ENCODE results near the gene TTC39C. TPM values are rescaled to one million over a fixed set of nuclear protein-coding genes. Genes with fewer than 3 reads are reported as not detected.

Gene TTC39C
- total RNA-seq, 1 donor from 2014 or later: 68.4 TPM

- peak overlapping the region; percentile 9 for H3K4me3 Mint-ChIP-seq
- H3K4me1 Mint-ChIP-seq: peaks cover 84% of the 10 kb centered on the region
- ATAC-seq (ENCODE audit: low read depth) (no peak), DNase-seq (no peak)
- H3K27me3 Mint-ChIP-seq: no peaks in the 10 kb centered on the region
- peak overlapping the region; percentile 13 for H3K27ac Mint-ChIP-seq
- peaks cover 33% of the 10 kb centered on the region for H3K36me3 Mint-ChIP-seq (ENCODE audit: low read depth)
- intact Hi-C loops (cut with micrococcal nuclease): loop anchor here (2.0 kb wide), 2 partner anchors 14 to 32 kb away; no protein-coding TSS in a partner anchor
- ChIA-PET CTCF (no interaction called here), POLR2A (interaction anchor here (1.5 kb wide), 1 partner anchor 8 kb away, joined by 7 read pairs; no protein-coding TSS in a partner anchor)
- no peak for TF ChIP-seq CTCF (IDR thresholded peaks at IDR 0.05)
- H3K9me3 Mint-ChIP-seq: no peaks in the 10 kb centered on the region
Measured at GRCh38 chr18:24018299-24018886, 3.8 kb downstream of the TTC39C start.

GRCh38 chr18:24019641-24020331 is 5.2 kb downstream of the TTC39C start:
- Mint-ChIP-seq H3K4me1 (peaks cover 85% of the 10 kb centered on the region), H3K36me3 (ENCODE audit: low read depth) (peaks cover 37% of the 10 kb centered on the region), H3K27me3 (no peaks in the 10 kb centered on the region), H3K27ac (peak overlapping the region; percentile 93), H3K9me3 (no peaks in the 10 kb centered on the region), H3K4me3 (peak overlapping the region; percentile 79)
- ChIA-PET CTCF (no interaction called here), POLR2A (interaction anchor here (1.5 kb wide), 1 partner anchor 10 kb away, joined by 7 read pairs; no protein-coding TSS in a partner anchor)
- TF ChIP-seq CTCF (IDR thresholded peaks at IDR 0.05): no peak
- intact Hi-C loops (cut with micrococcal nuclease): loop anchor here (1.0 to 2.0 kb wide), 3 partner anchors 13 to 433 kb away; partner anchors contain the start of gene NPC1
- peak; percentile 72 for ATAC-seq (ENCODE audit: low read depth)
- no peak for DNase-seq

DNA sequence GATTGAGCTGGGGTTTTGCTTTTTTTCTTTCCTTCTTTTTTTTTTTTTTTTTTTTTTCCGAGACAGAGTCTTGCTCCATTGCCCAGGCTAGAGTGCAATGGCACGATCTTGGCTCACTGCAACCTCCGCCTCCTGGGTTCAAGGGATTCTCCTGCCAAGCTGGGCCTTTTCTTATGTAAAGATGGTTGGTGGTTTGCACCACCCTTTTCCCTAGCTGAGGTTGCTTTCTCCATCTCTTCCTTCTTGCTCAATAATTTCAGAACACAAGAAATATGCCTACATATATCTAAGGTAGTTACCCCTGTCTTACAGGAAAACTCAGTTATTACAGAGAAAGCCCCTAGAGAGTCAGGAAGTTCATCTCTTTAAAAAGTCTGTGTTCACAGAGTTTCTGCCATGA is 7.0 kb downstream of the TTC39C start:
- Mint-ChIP-seq H3K36me3 (ENCODE audit: low read depth) (peaks cover 33% of the 10 kb centered on the region), H3K4me3 (peak overlapping the region; percentile 4), H3K9me3 (no peaks in the 10 kb centered on the region), H3K27me3 (no peaks in the 10 kb centered on the region), H3K4me1 (peaks cover 78% of the 10 kb centered on the region), H3K27ac (peak overlapping the region; percentile 93)
- CTCF ChIA-PET: interaction anchor here (1.2 kb wide), 1 partner anchor 10 kb away, joined by 3 read pairs; no protein-coding TSS in a partner anchor
- intact Hi-C loops (cut with micrococcal nuclease): no loop called here
- no peak for ATAC-seq (ENCODE audit: low read depth)
- DNase-seq: no peak
- POLR2A ChIA-PET: interaction anchor here (0.5 to 0.6 kb wide), 2 partner anchors 20 to 28 kb away, joined by 3 to 5 read pairs; no protein-coding TSS in a partner anchor
- TF ChIP-seq CTCF (IDR thresholded peaks at IDR 0.05): no peak

DNA sequence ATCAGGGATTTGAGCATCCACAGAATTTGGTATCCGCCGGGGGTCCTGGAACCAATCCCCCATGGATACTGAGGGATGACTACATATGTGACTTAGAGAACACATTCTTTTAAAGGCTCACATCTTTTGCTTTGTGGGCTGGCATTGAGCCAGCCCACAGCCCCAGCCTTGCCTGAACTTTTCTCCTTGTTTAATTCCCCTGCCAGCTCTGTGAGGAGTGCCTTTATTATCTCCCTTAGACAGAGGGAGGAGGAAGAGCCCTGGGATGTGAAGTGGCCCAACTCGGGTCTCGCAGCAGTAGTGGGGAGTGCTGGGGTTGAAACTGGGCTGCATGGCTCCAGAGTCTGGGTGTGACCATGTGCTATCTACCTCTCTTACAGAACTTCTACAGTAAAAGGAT is 7.6 kb downstream of the TTC39C start:
- ChIA-PET POLR2A (no interaction called here), CTCF (no interaction called here)
- Mint-ChIP-seq H3K36me3 (ENCODE audit: low read depth) (peaks cover 36% of the 10 kb centered on the region), H3K27ac (no peak overlapping the region), H3K9me3 (no peaks in the 10 kb centered on the region), H3K27me3 (no peaks in the 10 kb centered on the region), H3K4me3 (no peak overlapping the region), H3K4me1 (peaks cover 75% of the 10 kb centered on the region)
- no peak for ATAC-seq (ENCODE audit: low read depth)
- intact Hi-C loops (cut with micrococcal nuclease): no loop called here
- DNase-seq: no peak
- TF ChIP-seq CTCF (IDR thresholded peaks at IDR 0.05): no peak

GRCh38 chr18:24023185-24023814 is 8.7 kb downstream of the TTC39C start:
- Mint-ChIP-seq H3K4me3 (no peak overlapping the region), H3K36me3 (ENCODE audit: low read depth) (peaks cover 37% of the 10 kb centered on the region), H3K27me3 (no peaks in the 10 kb centered on the region), H3K4me1 (peaks cover 74% of the 10 kb centered on the region), H3K27ac (no peak overlapping the region), H3K9me3 (no peaks in the 10 kb centered on the region)
- no peak for TF ChIP-seq CTCF (IDR thresholded peaks at IDR 0.05)
- intact Hi-C loops (cut with micrococcal nuclease): no loop called here
- ATAC-seq (ENCODE audit: low read depth) (no peak), DNase-seq (no peak)
- POLR2A ChIA-PET: interaction anchor here (0.9 kb wide), 1 partner anchor 78 kb away, joined by 3 read pairs; no protein-coding TSS in a partner anchor
- CTCF ChIA-PET: no interaction called here
